ENCODE measurements around the gene GPX3. TPM values are rescaled to one million over a fixed set of nuclear protein-coding genes. Genes with fewer than 3 reads are reported as not detected.

The GPX3 gene
- total and polyA plus RNA-seq, 2 of the 8 experiments (the other 6 are each of a cell fraction or from before 2014, with no cell fraction given) = 27.8 to 77.9 TPM

- Histone ChIP-seq H3K4ac (replicated peaks; ENCODE audit: insufficient read length, low read depth, low read length) (no peak overlapping the region), H3K18ac (ENCODE audit: extremely low read depth, low read length) (no peak overlapping the region), H3K9me3 (ENCODE audit: insufficient read depth in 2 of 2, low read depth in 1 of 2, low read length in 1 of 2) (peaks cover 7 to 8% of the 10 kb centered on the region in 2 experiments; a peak in 1 of 4 replicates), H3K4me3 (ENCODE audit: extremely low read depth in 1 of 4, insufficient read depth in 2 of 4, low read depth in 3 of 4, low read length in 4 of 4) (no peak overlapping the region), H3K14ac (ENCODE audit: insufficient read length) (no peak overlapping the region), H2BK12ac (ENCODE audit: low read depth, low read length) (no peak overlapping the region), H4K8ac (ENCODE audit: extremely low read depth, insufficient read depth, low read length) (no peak overlapping the region), H3K9ac (replicated peaks in 1 of 4; ENCODE audit: extremely low read depth in 1 of 4, low read depth in 3 of 4, low read length in 3 of 4) (no peak overlapping the region), H2BK20ac (ENCODE audit: low read length) (no peak overlapping the region), H2BK5ac (ENCODE audit: low read depth, low read length) (no peak overlapping the region), H2BK120ac (replicated peaks; ENCODE audit: low read depth, low read length) (no peak overlapping the region), H3K27me3 (replicated peaks in 1 of 4; ENCODE audit: control insufficient read depth in 3 of 4, extremely low read depth in 1 of 4, insufficient read depth in 3 of 4, low read length in 3 of 4) (no peaks in the 10 kb centered on the region), H3K4me1 (replicated peaks in 1 of 4; ENCODE audit: control insufficient read depth in 3 of 4, insufficient read depth in 4 of 4, low read length in 3 of 4) (no peaks in the 10 kb centered on the region), H2AFZ (ENCODE audit: low read length) (no peak overlapping the region), H4K5ac (ENCODE audit: insufficient read length, low read depth, low read length) (no peak overlapping the region), H2BK15ac (ENCODE audit: low read length) (no peak overlapping the region), H3K27ac (ENCODE audit: low read depth, low read length) (no peak overlapping the region), H3K36me3 (ENCODE audit: control insufficient read depth in 2 of 4, insufficient read depth in 4 of 4, low read length in 3 of 4) (no peaks in the 10 kb centered on the region), H3K23me2 (ENCODE audit: low read depth, low read length) (no peaks in the 10 kb centered on the region), H3K79me1 (ENCODE audit: low read depth, low read length) (no peaks in the 10 kb centered on the region), H3K79me2 (ENCODE audit: control insufficient read depth in 1 of 2, insufficient read depth in 2 of 2, low read length in 2 of 2) (no peaks in the 10 kb centered on the region), H3K23ac (ENCODE audit: insufficient read length) (no peak overlapping the region), H2AK5ac (ENCODE audit: low read depth, low read length) (no peak overlapping the region), H4K20me1 (replicated peaks in 1 of 2; ENCODE audit: control insufficient read depth in 1 of 2, insufficient read depth in 2 of 2, low read length in 2 of 2) (no peaks in the 10 kb centered on the region), H3K56ac (replicated peaks; ENCODE audit: insufficient read length, low read depth, low read length) (no peak overlapping the region), H4K91ac (replicated peaks; ENCODE audit: insufficient read length, low read length) (no peak overlapping the region), H3K4me2 (ENCODE audit: insufficient read depth in 1 of 2, low read depth in 2 of 2, low read length in 2 of 2) (no peak overlapping the region)
- WGBS, 2 experiments (ENCODE audit: extremely low coverage in 1 of 2, insufficient coverage in 1 of 2, insufficient read length in 1 of 2, insufficient replicate concordance in 2 of 2, low coverage in 1 of 2, low lambda C conversion rate in 2 of 2, missing lambda C conversion rate in 1 of 2) = 88% methylated on average over 1 of the region's 1 CpG; no CpG with 5 or more reads in 1 of the 2 experiments
- DNase-seq (ENCODE audit: low read depth in 1 of 2, low spot score in 2 of 2) = no peak
- ChIA-PET CTCF (ENCODE audit: partially characterized antibody) (no interaction called here), POLR2A (ENCODE audit: partially characterized antibody) (no interaction called here)
- no peak for FAIRE-seq
- no peak for TF ChIP-seq FOSL1 (IDR thresholded peaks at IDR 0.05; ENCODE audit: insufficient read depth, low read depth, low read length)
- TF ChIP-seq USF2 (IDR thresholded peaks at IDR 0.05; ENCODE audit: low read length) = no peak
- TF ChIP-seq RNF2 (IDR thresholded peaks at IDR 0.05; ENCODE audit: borderline replicate concordance, low read depth, low read length, missing control alignments, poor library complexity, severe bottlenecking) = no peak
- TF ChIP-seq BACH1 (IDR thresholded peaks at IDR 0.05; ENCODE audit: low read length) = no peak
- no peak for TF ChIP-seq POU5F1 (IDR thresholded peaks at IDR 0.05; ENCODE audit: low read depth, low read length)
- no peak for TF ChIP-seq E2F6 (IDR thresholded peaks at IDR 0.05)
- TF ChIP-seq, protein P1, sequence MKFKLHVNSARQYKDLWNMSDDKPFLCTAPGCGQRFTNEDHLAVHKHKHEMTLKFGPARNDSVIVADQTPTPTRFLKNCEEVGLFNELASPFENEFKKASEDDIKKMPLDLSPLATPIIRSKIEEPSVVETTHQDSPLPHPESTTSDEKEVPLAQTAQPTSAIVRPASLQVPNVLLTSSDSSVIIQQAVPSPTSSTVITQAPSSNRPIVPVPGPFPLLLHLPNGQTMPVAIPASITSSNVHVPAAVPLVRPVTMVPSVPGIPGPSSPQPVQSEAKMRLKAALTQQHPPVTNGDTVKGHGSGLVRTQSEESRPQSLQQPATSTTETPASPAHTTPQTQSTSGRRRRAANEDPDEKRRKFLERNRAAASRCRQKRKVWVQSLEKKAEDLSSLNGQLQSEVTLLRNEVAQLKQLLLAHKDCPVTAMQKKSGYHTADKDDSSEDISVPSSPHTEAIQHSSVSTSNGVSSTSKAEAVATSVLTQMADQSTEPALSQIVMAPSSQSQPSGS (IDR thresholded peaks at IDR 0.05; ENCODE audit: low read length) = no peak
- TF ChIP-seq RBBP5 (IDR thresholded peaks at IDR 0.05; ENCODE audit: borderline replicate concordance, low read depth, low read length) = no peak
- TF ChIP-seq CEBPB (IDR thresholded peaks at IDR 0.05; ENCODE audit: low read depth, low read length) = no peak
Measured at GRCh38 chr5:150993826-150994412, 26.5 kb upstream of the GPX3 start.
